SH-SY5Y (cell line): ENCODE results near the gene CDO1.

Experiments
- GATA2 ChIP-seq: IDR thresholded peaks from 2 replicates; pipeline ENCODE4 v1.6.1; 2011; ENCODE audit warnings: mild to moderate bottlenecking, low read depth, low read length
- GATA3 ChIP-seq: IDR thresholded peaks from 2 replicates; pipeline ENCODE4 v1.6.1; 2011; ENCODE audit warnings: low read depth, mild to moderate bottlenecking, low read length, moderate library complexity

- TF ChIP-seq GATA2 (no peak), GATA3 (peak; percentile 20; the same call in 1 of the 2 replicates)
Measured at GRCh38 chr5:115811406-115811805, 5.1 kb downstream of the CDO1 start.
